Right hindlimb (tissue), 1 donor: ENCODE data around the gene RNF144B.
"Not testable (repeated sequence)": the region's sequence is repeated elsewhere in the genome, so short reads cannot be mapped to it uniquely, and the experiment has no call there.

Experiments used
- DNase-seq: peaks from one replicate; pipeline ENCODE4 v3.0.0-alpha.2; 2018

RNF144B gene

DNA sequence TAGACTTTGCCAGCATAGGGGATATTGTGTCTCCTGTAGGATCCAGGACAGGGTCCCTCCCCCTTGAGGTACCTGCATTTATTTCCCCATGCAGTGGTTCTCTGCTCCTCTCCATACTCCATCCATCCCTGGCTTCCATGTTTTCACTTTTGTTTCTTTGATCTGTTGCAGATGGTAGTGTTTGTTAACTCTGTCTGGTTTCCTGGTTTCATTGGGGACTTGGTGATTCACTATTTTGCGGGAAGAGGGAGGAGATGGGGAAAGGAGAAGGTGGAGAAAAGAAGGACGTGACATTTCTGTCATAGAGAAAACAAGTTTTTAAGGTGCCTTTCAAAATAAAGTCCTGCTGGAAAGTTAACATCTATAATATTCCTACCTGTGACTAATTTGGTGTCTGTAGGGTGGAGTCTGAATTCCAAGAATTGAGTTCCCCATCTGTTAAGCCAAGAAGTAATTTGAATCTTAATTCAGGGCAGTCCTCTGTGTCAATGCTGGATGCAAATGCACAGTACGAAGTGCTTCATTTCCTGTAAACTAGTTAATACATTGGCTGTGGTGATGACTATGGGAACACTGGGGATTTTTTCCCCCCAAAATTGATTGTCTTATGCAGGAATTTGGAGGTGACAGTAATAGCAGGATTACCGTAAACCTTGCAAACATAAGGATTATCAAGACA lies 6.9 kb upstream of the RNF144B start:
- no peak for DNase-seq

GRCh38 chr6:18380851-18381250 lies 6.3 kb upstream of the RNF144B start:
- DNase-seq, result no peak

GRCh38 chr6:18383441-18383840 lies 3.7 kb upstream of the RNF144B start:
- DNase-seq, result no peak

DNA sequence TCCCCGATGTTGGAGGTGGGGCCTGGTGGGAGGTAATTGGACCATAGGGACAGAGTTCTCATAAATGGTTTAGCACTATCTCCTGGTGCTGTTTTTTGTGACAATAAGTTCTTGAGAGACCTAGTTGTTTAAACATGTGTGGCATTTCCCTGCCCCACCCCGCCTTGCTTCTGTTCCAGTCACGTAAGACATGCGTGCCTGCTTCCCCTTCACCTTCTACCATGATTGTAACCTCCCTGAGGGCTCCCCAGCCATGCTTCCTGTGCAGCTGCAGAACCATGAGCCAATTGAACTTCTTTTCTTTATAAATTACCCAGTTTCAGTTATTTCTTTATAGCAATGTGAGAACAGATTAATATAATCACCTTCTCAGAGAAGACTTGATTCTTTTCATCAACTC lies 2.5 kb upstream of the RNF144B start:
- no peak for DNase-seq

DNA sequence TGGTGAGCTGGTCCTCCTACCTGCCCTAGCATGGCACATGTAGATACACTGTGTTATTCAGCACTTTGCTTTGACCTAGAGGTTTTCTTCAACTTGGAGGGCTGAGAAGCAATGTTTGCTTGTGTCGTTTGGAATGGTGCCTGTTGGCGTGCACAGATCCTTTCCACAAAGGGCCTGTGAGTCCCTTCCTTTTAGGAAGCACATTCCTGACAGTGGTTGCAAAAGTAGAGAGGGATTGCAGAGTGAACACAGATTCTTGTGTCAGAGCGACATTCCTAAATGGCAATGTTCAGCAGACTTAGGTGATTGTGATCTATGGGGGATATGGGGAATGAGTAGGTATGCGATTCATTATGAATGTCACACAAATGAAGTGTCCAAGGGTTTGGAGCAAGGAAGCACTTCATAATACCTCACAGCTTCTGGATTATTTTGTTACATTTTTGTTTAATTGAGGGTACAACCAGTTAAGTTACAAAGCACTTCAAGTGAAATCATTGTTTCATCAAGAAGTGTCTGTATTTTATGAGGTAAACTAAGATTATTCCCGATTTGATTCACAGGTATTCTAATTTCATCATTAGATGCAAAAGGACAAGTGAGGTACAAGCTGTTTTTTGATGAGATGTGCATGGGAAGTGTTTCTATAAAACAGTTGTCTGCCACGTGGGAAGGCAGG lies 713 bp upstream of the RNF144B start:
- peak; percentile 29 for DNase-seq

GRCh38 chr6:18388271-18388670 lies 1.1 kb downstream of the RNF144B start:
- no peak for DNase-seq

DNA sequence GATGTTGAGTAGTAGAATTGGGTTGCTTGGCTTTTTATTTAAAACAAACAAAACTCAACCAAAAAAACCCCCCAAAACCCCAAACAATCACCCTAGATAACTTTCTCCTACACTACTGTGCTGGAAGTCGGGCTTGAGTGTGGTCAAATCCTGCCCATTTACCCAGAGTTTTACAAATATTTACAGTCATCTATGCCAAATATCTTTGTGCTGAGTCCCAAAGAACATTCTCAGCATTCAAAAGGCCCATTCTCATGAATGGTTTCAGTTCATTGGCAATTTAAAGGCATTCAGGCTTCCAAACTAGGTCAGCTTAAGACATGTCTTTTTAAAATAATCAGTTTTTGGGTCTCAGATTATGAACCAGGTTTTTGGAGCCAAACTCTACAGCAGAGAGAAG lies 1.8 kb downstream of the RNF144B start:
- no peak for DNase-seq

- DNase-seq, result no peak
Observed at GRCh38 chr6:18389479-18389878, 2.3 kb downstream of the RNF144B start.

DNA sequence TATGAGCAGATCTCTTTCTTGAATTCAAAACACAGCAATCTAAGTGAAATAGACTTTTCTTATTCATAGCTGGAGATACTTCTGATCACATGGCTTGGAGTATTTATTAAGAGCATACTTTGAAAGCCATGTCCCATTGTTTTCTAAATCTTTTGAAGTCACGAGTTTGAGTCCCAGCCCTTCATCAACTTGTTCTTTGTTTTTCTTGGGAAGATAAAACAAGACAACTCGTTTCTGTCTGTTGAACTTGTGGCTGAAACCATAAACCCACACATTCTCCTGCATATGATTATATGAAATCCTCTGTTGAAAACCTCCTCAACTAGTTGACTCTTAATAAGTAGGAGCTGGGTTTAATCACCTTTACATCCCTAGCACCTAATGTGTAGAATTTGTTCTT lies 3.3 kb downstream of the RNF144B start:
- no peak for DNase-seq

DNA sequence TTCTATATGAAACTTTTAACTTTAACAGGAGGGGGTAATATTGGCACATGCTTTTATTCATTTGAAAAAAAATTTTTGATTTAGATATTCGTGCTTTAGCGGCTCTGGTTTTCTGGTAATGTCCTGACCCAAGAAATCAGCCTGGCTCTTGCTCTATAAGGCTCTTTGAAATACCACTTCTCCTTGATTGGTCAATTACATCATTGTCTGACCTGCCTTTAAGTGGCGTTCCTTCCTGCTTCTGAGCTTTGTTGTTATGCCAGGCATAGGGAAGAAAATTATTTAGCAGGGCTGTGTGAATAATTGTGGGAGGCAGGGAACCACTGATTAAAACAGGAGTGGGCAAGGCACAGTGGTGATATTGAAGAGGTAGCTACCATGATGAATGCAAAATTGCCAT lies 3.9 kb downstream of the RNF144B start:
- DNase-seq, result no peak

GRCh38 chr6:18392346-18392877 lies 5.3 kb downstream of the RNF144B start:
- DNase-seq, result no peak

DNA sequence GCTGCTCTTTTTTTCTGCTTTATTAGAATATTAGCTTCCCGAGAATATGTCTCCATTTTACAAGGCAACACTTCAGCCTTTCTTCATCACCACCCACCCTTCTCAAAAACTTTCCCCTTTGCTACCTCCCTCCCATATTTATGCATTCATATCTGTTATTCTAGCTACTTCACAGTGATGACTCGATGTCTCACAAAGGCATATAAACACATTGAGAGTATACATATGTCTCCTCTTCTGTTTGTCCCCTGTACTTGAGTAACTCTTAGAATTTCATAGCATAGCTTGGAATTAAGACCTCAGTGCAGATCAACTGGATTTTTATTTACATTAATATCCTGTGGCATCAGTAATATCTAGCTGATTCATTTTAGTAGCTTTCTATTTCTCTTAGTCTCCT lies 6.5 kb downstream of the RNF144B start:
- no peak for DNase-seq

GRCh38 chr6:18395177-18395855 lies 8.2 kb downstream of the RNF144B start:
- no peak for DNase-seq

- DNase-seq, result no peak
Observed at GRCh38 chr6:18395856-18396197, 8.7 kb downstream of the RNF144B start.

DNA sequence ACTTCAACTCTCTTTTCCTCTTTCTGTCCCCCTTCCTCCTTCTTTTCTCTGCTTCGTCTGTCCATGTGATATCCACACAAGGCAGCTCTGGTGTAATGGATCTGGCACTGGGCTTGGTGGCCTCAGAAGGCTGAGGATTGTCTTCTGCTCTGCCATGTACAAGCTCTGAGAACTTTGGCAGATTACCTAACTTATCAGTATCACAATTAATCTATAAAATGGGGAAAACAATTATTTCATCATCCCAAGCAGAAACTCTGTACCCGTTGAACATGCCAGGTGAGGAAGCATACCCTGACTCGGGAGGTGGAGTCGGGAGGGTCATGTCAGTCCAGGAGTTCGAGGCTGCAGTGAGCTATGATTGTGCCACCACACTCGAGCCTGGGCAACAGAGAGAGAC lies 10.6 kb downstream of the RNF144B start:
- no peak for DNase-seq

GRCh38 chr6:18398225-18398624 lies 11.1 kb downstream of the RNF144B start:
- not testable (repeated sequence) for DNase-seq

GRCh38 chr6:18400831-18401446 lies 13.8 kb downstream of the RNF144B start:
- no peak for DNase-seq

DNA sequence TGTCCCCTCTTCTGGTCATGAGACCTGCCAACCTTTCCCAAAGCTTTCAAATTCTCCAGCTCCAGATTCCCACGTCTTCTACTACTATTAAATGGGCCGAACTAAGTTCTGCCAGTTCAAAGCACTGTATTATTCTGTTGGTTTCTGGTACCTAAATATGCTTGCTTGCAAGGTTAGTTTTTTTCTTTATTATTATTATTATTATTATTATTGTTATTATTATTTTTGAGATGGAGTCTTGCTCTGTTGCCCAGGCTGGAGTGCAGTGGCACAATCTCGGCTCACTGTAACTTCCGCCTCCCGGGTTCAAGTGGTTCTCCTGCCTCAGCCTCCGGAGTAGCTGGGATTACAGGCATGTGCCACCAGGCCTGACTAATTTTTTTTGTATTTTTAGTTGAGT lies 17.8 kb downstream of the RNF144B start:
- DNase-seq, result not testable (repeated sequence)

- no peak for DNase-seq
Observed at GRCh38 chr6:18405477-18406293, 18.5 kb downstream of the RNF144B start.

GRCh38 chr6:18406955-18407749 lies 20.0 kb downstream of the RNF144B start:
- no peak for DNase-seq

DNA sequence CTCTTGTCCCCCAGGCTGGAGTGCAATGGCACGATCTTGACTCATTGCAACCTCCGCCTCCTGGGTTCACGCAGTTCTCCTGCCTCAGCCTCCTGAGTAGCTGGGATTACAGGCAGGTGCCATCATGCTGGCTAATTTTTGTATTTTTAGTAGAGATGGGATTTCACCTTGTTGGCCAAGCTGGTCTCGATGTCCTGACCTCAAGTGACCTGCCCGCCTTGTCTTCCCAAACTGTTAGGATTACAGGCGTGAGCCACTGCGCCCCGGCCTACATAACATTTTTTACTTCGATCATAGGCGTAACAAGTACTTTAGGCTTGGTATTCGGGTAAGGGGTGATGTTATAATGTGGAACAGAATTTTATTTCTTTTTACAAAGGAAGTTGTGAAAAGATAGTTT lies 22.5 kb downstream of the RNF144B start:
- DNase-seq, result not testable (repeated sequence)

GRCh38 chr6:18410412-18410811 lies 23.3 kb downstream of the RNF144B start:
- DNase-seq, result no peak
